ENCODE data around the gene ZNF234.
A peak's percentile ranks its signal among the peaks of the same experiment; 100 is the strongest.
"Not testable (repeated sequence)": the region's sequence is repeated elsewhere in the genome, so short reads cannot be mapped to it uniquely, and the experiment has no call there.

Gene ZNF234

DNA sequence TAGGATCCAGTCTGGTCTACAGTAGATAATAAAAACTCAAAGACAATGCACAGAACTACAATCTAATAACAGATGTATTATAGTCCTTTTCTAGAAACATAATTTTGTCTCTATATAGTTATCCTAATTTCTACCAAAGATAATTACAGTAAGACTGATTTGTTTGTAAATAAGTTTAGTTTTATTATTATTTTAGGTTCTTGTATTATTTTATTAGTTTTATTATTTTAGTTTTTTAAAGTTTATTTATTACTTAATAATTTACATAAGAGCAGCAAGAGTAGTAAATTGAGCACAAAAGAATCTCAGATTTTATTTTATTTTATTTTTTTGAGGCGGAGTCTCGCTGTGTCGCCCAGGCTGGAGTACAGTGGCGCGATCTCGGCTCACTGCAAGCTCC, 48.7 kb downstream of the ZNF234 start:
- DNase-seq = no peak

DNA sequence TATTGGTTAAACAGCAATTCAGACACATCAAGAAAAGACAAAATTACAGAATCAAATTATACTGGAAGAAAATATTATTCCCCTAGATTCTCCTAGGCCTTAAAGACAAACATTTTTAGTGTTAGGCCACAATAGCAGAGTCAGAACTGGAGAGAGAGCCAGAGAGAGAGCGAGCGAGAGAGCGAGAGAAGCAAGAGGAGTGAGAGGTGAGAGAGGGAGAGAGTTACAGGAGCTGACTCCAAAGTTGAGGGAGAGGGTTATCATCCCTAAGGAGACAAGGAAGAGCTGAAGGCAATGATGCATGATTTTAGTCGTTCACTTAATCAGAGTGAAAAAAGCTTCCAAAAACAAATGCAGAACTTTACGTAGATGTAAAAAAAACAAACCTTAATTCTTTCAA, 50.8 kb downstream of the ZNF234 start:
- no peak for DNase-seq

DNA sequence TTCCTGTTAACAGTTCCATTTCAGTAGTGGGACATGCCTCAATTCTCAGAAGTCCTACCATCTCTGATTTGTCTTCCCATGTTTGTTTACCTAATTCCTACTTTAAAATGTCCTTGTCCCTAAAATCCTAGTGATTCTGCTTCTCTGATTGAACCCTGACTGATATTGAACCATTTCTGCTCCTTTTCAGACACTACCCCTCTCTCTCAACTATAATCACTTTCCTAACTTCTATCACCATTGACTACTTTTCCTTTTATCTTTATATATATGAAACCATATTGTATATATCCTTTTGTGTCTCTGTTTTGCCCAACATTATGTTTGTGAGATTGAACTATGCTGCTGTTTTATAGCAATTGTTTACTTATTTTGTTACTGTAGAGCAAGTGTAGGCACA, 55.4 kb downstream of the ZNF234 start:
- DNase-seq = no peak

DNA sequence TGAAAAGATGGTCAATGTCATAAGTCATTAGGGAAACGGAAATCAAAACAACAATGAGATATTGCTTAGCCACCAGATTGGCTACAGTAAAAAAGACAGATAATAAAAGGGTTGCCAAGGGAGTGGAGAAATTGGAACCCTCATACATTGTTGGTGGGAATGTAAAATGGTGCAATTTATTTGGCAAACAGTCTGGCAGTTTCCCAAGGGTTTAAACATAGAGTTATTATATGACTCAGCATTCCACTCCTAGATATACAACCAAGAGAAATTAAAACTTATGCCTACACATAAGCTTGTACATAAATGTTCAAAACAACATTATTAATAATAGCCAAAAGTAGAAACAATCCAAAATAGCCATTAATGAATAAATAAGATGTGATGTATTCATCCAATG, 61.1 kb downstream of the ZNF234 start:
- no peak for DNase-seq

DNA sequence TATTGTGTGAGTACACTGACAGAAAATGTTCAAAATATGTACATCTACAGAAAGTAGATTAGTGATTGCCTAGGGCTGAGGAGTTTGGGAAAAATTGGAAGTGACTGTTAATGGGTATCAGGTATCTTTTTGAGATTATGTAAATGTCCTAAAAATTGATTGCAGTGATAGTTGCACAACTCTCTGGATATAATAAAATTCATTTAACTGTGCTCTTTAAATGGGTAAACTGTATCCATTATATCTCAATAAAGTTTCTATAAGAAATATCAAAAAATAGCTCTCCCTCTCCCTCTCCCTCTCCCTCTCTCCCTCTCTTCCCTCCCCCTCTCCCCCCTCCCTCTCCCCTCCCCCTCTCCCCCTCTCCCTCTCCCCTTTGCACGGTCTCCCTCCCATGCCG, 61.6 kb downstream of the ZNF234 start:
- no peak for DNase-seq

- DNase-seq = not testable (repeated sequence)
These were observed 62.5 kb downstream of the ZNF234 start for GRCh38 chr19:44203877-44204276.

DNA sequence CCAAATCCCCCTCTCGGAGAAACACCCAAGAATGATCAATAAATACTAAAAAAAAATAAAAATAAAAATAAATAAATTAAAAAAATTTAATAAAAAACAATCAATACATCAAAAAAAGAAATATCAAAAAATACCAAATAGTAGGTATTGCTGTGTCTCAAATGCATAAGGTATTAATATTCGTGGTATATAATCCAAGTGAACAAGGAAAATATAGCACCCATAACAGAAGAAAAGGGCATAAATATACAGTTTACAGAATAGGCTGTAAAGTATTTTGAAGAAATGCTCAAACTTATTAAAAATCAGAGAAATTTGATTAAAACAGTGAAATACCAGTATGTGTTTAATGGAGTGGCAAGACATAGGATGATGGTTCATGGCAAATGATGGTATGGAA, 63.4 kb downstream of the ZNF234 start:
- no peak for DNase-seq

- DNase-seq = peak; percentile 7
These were observed 65.9 kb downstream of the ZNF234 start for GRCh38 chr19:44207126-44207803.
